ENCODE data around the gene CHIC2.

CHIC2 gene

DNA sequence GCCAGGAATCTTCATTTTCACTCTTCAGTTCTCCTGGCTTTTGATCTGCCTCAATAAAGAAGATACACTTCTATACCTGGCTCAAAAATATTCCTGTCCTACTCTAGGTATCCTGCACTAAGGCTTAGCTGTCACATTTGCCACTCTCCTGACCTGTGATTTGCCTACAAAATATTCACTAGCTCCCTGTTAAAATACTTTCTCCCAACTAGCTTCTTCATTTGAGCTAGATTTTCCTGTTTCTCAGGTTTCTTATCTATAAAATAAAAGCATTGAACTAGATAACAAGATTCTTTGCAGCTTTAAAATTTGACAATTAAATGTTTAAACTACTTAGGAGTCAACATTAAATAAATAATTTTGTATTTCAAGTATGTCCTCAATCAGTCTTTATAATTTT is 53.2 kb downstream of the CHIC2 start:
- DNase-seq (ENCODE audit: low read depth in 2 of 2), result no peak

DNA sequence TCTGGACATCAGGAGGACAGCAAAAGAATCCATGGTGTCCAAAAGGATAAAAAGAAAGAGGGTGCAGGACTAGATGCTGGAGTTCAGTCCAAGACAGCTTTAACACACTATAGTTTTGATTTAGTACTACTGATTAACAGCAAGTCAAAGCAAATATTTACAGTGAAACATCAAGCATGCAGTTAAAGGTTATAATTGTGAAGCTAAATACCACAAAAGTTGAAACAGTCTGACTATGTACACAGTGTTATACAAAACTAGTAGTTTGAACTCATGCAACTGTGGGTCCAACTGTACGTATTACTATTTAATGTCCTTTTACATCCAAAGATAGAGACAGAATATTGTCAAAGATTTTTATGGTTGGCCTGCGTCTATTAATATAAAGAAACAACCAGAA is 57.6 kb downstream of the CHIC2 start:
- no peak for DNase-seq (ENCODE audit: low read depth in 2 of 2)

DNA sequence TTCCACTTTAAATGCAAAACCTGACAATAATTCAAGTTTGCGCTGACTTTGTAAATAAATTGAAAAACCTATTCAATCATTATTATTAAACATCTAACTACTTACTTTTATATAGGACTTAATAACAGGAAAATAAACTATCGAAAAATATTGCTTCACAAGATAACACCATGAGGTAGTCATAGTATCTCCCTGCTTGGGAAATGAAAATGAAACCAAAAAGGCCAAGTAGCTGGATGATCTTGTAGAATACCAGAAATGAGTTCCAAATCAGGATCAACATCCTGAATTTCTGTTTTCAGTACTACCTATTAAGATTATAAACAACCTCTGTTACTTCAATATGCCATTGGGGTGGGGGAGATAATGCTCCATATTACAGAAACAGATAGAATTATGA is 58.9 kb downstream of the CHIC2 start:
- no peak for DNase-seq (ENCODE audit: low read depth in 2 of 2)

DNA sequence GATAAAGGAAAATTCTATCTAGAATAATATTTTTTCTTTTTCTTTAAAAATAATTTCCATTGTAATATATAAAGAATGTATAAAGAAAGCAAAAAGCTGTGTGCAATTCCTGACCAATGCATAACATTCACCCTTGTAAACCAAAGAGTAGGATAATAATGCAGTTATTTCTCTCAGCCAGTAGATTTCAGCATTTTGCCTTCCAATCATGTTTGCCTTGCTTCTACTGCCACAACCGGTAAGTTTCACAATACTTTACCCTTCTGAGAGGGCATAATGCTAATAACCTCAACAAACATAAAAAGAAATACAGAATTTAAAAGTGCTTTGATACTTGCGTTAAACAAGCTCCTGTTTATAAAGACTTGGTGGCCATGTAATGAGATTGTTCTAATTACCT is 59.9 kb downstream of the CHIC2 start:
- no peak for DNase-seq (ENCODE audit: low read depth in 2 of 2)

DNA sequence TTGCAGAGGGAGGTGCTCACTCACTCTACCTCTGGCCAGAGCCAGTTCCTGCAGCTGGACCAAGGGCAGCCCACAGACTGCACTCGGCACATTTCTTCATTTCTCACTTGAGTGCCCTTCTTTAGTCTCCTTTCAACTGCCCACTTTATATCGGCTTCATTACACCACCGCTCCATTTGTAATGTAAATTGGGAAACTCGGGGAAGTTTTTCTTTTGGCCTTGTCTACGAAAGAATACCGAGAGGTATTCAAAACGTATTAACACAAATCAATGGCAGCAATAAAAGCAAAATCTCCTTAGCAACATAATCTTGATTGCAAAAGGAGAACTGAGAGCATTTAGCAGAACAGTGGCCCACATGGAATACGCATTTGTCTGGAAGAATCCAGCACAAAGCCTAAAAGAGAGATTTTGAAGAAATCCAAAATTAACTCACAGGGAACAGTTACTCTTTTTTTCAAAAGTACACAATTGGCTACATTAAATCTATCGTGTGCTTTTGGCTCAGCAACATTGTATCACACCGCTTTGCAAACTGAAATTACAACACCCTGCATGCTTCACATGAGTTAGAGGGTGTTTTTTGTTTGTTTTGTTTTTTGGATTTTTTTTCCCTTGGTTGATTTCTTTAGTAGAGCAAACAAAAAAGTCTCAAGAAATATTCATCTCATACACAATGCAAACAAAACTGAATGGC is 62.6 kb downstream of the CHIC2 start:
- DNase-seq (ENCODE audit: low read depth in 2 of 2), result no peak

DNA sequence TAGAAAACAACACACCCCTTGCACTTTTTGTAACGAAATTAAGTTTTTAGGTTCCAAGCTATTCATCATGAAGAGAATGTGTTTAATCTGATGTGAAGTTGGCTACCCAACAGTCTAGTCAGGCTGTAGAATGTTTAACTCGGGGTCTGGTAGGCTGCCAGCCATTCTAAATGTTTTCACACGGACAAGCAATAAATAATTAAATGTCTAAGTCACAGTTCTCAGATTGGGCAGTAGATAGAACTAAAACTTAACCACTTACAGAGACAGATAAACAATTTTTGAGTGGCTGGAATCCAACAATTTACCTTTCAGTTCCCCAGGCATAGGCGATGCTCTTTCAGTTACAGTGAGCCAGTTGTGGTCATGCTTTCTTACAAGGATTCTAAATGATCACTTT is 66.5 kb downstream of the CHIC2 start:
- no peak for DNase-seq (ENCODE audit: low read depth in 2 of 2)

DNA sequence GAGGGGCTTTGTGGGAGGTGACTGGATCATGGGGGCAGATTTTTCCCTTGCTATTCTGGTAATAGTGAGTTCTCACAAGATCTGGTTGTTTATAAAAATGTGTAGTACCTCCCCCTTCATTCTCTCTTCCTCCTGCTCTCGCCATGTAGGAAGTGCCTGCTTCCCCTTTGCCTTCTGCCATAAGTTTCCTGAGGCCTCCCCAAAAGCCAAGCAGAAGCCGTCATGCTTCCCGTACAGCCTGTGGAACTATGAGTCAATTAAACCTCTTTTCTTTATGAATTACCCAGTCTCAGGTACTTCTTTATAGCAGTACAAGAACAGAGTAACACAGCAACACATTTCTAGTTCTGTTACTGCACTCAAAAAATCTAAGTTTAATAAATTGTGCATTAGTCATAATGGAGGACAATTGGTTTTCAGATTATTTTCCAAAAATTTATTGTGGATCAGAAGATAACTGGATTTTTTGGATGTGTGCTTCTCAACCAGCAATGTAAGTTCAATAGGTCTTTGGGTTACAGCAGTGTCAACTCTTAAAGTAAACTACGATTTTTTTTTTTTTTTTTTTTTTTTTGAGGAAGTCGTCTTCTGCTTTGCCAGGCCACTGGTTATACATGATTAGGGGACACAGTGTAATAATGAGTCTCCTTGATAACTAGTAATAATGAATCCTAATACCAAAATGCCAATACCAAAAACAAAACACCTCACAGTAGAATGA is 69.9 kb downstream of the CHIC2 start:
- DNase-seq (ENCODE audit: low read depth in 2 of 2), result no peak

DNA sequence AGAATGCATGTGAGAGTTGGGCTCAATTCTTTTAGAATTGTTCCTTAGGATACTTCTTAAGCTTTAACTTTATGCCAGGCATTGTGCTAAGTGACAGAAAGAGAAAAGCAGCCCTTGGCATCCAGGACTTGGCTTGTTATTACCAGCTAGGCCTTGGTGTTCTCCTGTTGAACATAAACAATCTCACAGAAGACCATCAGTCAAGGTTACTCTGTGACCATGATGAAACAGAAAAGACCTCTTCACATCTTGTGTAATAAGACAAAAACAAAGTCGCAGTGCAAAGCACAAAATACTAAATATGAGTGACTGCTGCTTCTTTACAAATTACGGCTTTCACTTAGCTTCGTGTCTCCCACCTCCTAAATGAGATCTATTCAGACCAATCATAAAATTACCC is 71.6 kb downstream of the CHIC2 start:
- DNase-seq (ENCODE audit: low read depth in 2 of 2), result no peak

DNA sequence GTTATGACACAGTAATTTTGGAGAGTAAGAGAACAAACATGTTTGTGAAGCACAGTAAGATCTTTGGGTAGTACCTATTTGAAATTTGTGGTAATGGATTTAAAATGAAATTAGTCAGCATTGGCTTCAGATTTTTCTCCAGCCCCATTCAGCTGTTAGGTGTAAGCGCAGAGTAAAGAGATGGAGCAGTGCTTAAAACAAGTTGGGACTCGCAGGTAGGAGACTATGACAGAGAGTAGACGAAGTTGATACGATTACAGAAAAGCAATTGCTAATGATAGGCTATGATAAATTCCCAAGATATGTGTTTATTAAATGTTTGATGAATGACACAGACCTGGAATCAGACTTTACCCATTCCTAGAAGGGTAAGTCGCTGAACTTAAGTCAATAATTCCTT is 72.6 kb downstream of the CHIC2 start:
- DNase-seq (ENCODE audit: low read depth in 2 of 2), result no peak

DNA sequence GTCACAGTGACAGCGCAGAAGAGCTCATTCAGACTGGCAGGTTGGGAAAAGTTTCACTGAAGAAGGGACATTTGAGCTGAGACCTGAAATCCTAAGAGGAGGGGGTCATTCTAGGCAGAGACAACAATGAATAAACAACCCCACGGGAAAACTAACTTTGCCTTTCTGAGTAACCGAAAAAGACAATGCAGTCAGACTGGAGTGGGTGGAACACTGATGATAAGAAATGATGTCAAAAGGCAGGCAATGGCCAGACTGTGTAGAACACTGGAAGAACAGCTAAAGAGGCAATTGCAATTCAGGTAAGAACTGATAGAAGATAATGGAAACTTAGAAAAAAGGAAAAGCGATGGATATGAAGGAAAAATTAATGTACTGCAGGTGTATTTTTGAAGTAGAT is 73.8 kb downstream of the CHIC2 start:
- DNase-seq (ENCODE audit: low read depth in 2 of 2), result no peak

DNA sequence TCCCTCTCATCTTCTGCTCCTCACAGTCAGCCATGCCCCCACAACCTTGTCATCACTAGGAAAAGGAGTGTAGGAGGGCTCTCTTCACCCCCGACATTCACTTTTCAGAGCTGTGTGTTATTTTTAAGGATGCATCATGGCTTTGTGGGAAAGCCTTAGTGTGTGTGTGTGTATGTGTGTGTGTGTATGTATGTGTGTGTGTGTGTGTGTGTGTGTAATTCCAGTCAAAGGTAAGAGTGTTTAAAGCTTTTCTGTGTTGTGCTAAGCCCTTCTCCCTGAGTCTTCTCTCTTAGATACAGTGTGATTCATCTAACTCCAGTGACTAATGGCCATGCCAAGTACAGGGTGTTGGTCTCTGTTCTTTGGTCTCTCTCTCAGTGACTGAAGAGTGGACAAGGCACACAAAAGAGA is 76.6 kb downstream of the CHIC2 start:
- DNase-seq (ENCODE audit: low read depth in 2 of 2), result no peak

DNA sequence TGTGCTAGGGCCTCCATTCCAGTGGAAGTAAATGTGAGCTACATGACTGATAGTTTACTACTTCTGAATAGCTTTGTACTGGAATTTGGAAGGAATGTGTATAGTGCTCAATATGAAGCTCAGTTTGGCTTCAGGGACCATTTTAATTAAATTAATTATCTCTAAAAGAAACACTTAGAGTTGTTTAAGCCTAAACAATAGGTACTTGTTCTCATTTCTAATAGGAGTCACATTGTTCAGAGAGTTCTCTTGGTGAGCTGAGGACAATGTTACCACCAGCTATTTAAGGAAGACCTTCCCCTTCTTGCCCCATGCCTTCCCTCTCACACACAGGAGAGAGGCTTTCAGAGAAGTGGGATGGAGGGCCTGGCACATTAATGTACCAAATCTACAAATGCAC is 78.3 kb downstream of the CHIC2 start:
- no peak for DNase-seq (ENCODE audit: low read depth in 2 of 2)

DNA sequence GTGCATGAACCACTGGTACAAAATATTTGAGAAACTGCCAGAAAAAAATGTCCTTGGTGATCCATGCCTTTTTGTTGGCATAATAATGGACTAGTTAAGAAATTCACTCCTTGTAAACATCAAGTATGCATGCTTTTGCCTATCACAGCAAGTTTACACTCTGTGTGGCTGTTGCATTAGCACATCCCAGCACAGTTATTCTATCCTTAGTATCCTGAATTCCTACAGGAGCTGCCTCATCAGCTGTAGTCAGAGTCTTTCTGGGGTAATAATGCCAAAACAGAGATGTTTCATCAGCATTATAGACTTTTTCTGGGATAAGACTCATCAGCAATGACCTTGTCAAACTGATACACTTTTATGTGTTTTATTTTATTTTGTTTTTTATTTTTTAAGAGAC is 82.8 kb downstream of the CHIC2 start:
- no peak for DNase-seq (ENCODE audit: low read depth in 2 of 2)

DNA sequence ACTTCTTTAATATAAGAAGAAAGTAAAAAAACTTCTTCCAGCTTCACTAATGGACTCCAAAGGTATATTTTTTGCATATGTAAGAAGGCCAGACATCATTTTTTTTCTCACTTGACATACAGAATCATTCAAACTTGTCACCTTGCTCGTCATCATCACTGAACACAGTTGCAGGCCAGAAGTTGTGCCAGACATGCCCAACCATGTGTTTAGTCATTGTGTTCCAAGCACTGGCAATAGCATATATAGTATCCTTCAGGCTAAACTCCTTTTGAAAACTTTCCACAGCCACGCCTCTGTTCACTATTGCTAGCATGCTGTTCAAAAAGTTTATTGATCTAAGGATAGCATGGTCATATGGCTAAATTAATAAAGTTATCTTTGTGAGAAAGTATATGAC is 83.3 kb downstream of the CHIC2 start:
- DNase-seq (ENCODE audit: low read depth in 2 of 2), result no peak

DNA sequence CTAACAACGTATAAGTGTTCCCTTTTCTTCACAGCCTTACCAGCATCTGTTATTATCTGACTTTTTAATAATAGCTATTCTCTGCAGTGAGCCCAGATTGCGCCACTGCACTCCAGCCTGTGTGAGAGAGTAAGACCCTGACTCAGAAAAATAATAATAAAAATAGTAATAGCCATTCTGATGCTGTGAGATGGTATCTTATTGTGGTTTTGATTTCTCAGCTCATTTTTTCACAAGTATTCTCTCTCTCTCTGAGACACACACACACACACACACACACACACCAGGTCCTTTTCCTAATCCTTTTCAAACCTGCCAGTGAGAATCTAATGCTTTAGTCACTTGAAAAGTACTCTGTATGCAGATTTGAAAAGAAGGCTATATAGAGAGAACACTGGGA is 89.8 kb downstream of the CHIC2 start:
- no peak for DNase-seq (ENCODE audit: low read depth in 2 of 2)

DNA sequence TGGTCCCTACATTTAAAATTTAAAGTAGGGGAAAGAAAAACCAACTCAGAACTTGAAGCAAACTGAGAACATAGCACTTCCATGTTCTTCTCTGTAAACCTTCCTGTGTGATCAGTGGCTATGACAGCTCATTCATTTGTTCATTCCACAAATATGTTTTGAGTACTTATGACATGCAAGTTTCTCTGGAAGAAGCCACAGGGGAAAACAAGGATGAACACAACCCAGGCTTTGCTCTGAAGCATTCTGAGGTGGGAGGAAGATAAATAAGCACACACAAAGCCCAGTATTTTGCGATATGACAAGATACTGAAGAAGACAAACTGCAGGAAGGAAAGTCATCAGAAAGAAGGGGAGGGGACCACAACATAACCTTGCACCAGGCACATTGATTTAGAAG is 96.4 kb downstream of the CHIC2 start:
- no peak for DNase-seq (ENCODE audit: low read depth in 2 of 2)

DNA sequence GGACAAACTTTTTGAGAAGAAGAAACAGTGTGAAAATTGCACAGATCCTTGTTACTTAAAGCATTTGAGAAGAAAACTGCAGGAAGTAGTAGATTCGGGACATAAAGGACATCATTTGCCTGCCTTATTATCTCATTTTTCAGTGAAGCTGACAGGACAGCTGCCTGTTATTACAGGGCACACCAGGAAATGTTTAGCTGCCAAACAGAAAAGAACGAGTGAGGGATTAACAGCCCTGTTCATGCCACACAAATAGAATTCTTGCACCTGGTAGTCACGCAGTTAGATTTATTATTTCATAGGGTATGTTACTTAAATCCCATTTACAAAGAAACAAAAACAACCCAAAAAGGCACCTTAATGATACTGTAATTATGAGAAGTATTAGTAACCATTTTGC is 100.6 kb downstream of the CHIC2 start:
- DNase-seq (ENCODE audit: low read depth in 2 of 2), result no peak

DNA sequence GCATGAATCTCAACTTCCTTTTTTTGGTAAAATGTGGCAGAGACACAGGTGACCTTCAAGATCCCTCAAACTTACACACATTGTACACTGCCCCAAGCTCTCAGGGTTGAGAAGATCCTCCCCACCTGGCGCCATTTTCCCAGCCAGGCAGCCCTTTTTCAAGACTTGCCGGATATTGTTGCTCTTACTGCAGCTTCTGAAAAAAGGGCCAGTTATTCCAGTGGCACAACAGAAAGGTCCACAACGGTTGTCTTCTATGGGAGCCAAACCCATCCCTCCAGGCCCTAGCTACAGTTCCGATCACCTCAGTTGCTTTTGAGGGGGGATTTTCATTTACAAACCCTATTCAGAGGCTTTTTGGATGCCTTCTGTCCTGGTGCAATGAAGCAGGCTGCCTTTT is 101.1 kb downstream of the CHIC2 start:
- DNase-seq (ENCODE audit: low read depth in 2 of 2), result no peak

DNA sequence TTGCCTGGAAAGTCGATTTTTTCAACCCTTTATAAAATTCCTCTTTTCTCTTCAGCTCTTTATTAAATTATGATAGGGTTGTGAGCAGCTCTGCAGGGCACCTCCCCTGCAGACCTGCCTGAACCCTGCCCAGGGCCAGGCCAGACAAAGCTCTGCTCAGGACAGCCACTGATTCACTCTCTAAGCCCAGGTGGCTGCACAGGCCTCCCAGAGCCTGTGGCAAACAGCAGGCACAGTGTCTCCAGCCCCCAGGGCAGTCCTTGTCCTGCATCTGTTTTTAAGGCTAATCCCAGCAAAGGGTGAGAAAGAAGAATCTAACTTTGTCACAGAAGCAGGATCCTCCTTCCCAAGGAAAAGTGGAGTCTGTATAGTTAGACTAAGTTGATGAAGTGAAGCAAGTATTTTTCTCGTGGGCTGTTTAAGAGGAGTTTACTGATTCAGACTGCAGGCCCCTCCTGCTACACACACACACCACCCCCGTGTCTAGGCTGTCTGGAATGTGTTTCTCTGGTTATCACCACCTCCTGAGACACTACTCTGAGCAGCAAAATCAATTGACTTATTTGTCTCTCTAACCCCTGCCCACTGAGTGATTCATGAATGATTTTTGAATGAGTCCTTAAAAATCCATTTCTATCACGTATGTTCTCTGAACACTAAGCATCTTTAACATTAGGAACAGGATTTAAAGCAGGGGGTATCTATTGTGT is 101.7 kb downstream of the CHIC2 start:
- no peak for DNase-seq (ENCODE audit: low read depth in 2 of 2)

DNA sequence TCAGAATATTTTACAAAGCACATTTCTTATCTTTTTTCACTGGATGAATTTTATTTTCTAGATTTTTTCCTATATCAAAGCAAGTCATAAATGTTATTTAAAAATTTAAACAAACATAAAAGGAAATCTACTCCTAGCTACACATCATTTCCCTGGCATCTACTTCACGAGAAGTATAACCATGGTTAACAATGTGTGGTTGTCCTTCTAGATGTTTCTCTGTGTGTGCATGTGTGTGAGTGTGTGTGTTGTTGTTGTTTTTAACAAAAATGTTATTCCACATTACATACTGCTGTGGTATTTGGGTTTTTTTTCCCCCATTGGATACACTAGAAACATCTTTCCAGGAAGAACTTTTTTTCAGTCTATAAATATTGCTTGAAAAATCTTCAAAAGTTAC is 103.1 kb downstream of the CHIC2 start:
- no peak for DNase-seq (ENCODE audit: low read depth in 2 of 2)

DNA sequence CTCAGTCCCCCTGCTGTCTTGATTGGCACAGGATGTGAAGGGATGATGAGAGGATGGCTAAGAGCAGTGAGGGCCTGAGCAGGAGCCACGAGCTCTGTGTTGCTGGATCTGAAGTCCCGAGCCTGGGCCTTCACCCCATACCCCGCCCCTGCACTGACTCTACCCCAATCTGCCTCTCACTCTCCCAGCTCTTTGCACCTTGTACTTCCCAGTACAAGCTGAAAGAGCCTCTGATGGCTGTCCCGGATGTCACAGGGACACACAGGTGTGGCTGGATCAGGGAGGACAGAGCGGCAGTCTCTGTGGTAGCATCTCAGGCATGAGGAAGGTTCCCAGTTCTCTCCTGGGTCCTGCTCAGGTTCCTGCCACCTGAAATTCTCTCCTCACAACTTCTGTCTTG is 103.6 kb downstream of the CHIC2 start:
- no peak for DNase-seq (ENCODE audit: low read depth in 2 of 2)
